GM18867 (cell line): ENCODE data around the gene IL1RAPL2.
A peak's percentile ranks its signal among the peaks of the same experiment; 100 is the strongest.
"Not testable (repeated sequence)": the region's sequence is repeated elsewhere in the genome, so short reads cannot be mapped to it uniquely, and the experiment has no call there.

ENCODE experiments used
- ATAC-seq: cut with Tn5 transposase; IDR thresholded peaks from one replicate; pipeline ENCODE4 v1.9.1; 2021; ENCODE audit warnings: mild to moderate bottlenecking, moderate library complexity; ENCODE audit not compliant: unreplicated experiment

IL1RAPL2 gene

GRCh38 chrX:105134273-105134672 lies 568.3 kb downstream of the IL1RAPL2 start:
- ATAC-seq: no peak

GRCh38 chrX:105136786-105137185 lies 570.8 kb downstream of the IL1RAPL2 start:
- no peak for ATAC-seq

- ATAC-seq: no peak
These were observed 584.0 kb downstream of the IL1RAPL2 start for GRCh38 chrX:105150036-105150435.

GRCh38 chrX:105150557-105150956 lies 584.6 kb downstream of the IL1RAPL2 start:
- ATAC-seq: no peak

GRCh38 chrX:105167233-105167632 lies 601.2 kb downstream of the IL1RAPL2 start:
- ATAC-seq: no peak

GRCh38 chrX:105168577-105168976 lies 602.6 kb downstream of the IL1RAPL2 start:
- no peak for ATAC-seq

GRCh38 chrX:105173071-105173470 lies 607.1 kb downstream of the IL1RAPL2 start:
- ATAC-seq: no peak

- ATAC-seq: no peak
These were observed 613.6 kb downstream of the IL1RAPL2 start for GRCh38 chrX:105179644-105180043.

GRCh38 chrX:105189093-105189492 lies 623.1 kb downstream of the IL1RAPL2 start:
- ATAC-seq: no peak

- no peak for ATAC-seq
These were observed 624.4 kb downstream of the IL1RAPL2 start for GRCh38 chrX:105190252-105190853.

- ATAC-seq: peak; percentile 69
These were observed 625.9 kb downstream of the IL1RAPL2 start for GRCh38 chrX:105191878-105192277.

GRCh38 chrX:105209406-105209805 lies 643.4 kb downstream of the IL1RAPL2 start:
- ATAC-seq: no peak

GRCh38 chrX:105210258-105210657 lies 644.3 kb downstream of the IL1RAPL2 start:
- ATAC-seq: no peak

- no peak for ATAC-seq
These were observed 645.1 kb downstream of the IL1RAPL2 start for GRCh38 chrX:105211066-105211575.

GRCh38 chrX:105219454-105220401 lies 653.7 kb downstream of the IL1RAPL2 start:
- no peak for ATAC-seq

GRCh38 chrX:105220636-105221035 lies 654.6 kb downstream of the IL1RAPL2 start, which contains the start of gene TEX13A:
TEX13A (minus strand) TSS chrX:105220694; CDS start chrX:105220397, 297 bp downstream.
- no peak for ATAC-seq

GRCh38 chrX:105221374-105221773 lies 655.4 kb downstream of the IL1RAPL2 start:
- no peak for ATAC-seq

- ATAC-seq: no peak
These were observed 660.5 kb downstream of the IL1RAPL2 start for GRCh38 chrX:105226499-105226898.

- ATAC-seq: no peak
These were observed 662.6 kb downstream of the IL1RAPL2 start for GRCh38 chrX:105228602-105229001.

GRCh38 chrX:105229146-105229545 lies 663.1 kb downstream of the IL1RAPL2 start:
- no peak for ATAC-seq

- ATAC-seq: not testable (repeated sequence)
These were observed 671.4 kb downstream of the IL1RAPL2 start for GRCh38 chrX:105237407-105237806.

GRCh38 chrX:105241056-105241455 lies 675.1 kb downstream of the IL1RAPL2 start:
- ATAC-seq: no peak
